T-cell (primary cell): ENCODE results near the gene SMO. TPM values are rescaled to one million over a fixed set of nuclear protein-coding genes. Genes with fewer than 3 reads are reported as not detected.

ENCODE experiments used
- ATAC-seq, 4 experiments: fragments of 200-7000 bp in 3 of 4; fragments of 150-1000 bp in 1 of 4; cut with Tn5 transposase; replicated peaks in 1 of 4; 1 replicate in 3 of 4; 2 replicates in 1 of 4; pipeline ENCODE4 v1.10.0; 2021; ENCODE audit warnings: moderate library complexity in 3 of 4, mild to moderate bottlenecking in 2 of 4, moderate number of reproducible peaks in 1 of 4
- CTCF ChIA-PET, 2 donors: fragments of 300-600 bp; sonication (Branson Sonifier 250); formaldehyde crosslinking; loops; one replicate each; lab custom pipeline; 2022; ENCODE audit warnings: antibody characterized with exemption in 2 of 2; lab: Charles Lee
- POLR2A ChIA-PET, 2 donors: fragments of 300-600 bp; sonication (Branson Sonifier 250); formaldehyde crosslinking; loops; one replicate each; lab custom pipeline; 2022; ENCODE audit warnings: antibody characterized with exemption in 2 of 2; lab: Charles Lee
- DNase-seq, 35 experiments: peaks; one replicate each; pipeline versions ENCODE4 v3.0.0 to v3.0.0-alpha.2; 2013 to 2023
- H3K27ac ChIP-seq: one replicate; pipeline ENCODE4 v1.5.1; 2013; ENCODE audit warnings: low read length
- H3K27me3 ChIP-seq, 2 experiments: replicated peaks in 1 of 2; 1 replicate in 1 of 2; 2 replicates in 1 of 2; pipeline versions ENCODE4 v1.6.1 to v1.7.0; 2013; ENCODE audit warnings: low read length in 1 of 2, mixed read lengths in 1 of 2; ENCODE audit not compliant: control insufficient read depth in 2 of 2, insufficient read depth in 2 of 2; ENCODE audit errors: extremely low read depth in 1 of 2
- H3K36me3 ChIP-seq, 2 donors: 1 replicate in 1 of 2; 2 replicates in 1 of 2; pipeline versions ENCODE4 v1.6.1 to v1.7.0; 2013; ENCODE audit warnings: low read length in 1 of 2; ENCODE audit not compliant: control insufficient read depth in 2 of 2, insufficient read depth in 1 of 2; ENCODE audit errors: extremely low read depth in 1 of 2
- H3K4me1 ChIP-seq, 2 experiments: 1 replicate in 1 of 2; 2 replicates in 1 of 2; pipeline versions ENCODE4 v1.6.1 to v1.7.0; 2013; ENCODE audit warnings: low read length in 2 of 2, mixed read lengths in 1 of 2; ENCODE audit not compliant: insufficient read depth in 2 of 2, control insufficient read depth in 1 of 2; ENCODE audit errors: extremely low read depth in 1 of 2
- H3K4me3 ChIP-seq, 2 donors: 1 replicate in 1 of 2; 2 replicates in 1 of 2; pipeline versions ENCODE4 v1.5.1 to v1.7.0; 2013; ENCODE audit warnings: mild to moderate bottlenecking in 2 of 2, low read length in 1 of 2, moderate library complexity in 1 of 2; ENCODE audit not compliant: control insufficient read depth in 1 of 2; ENCODE audit errors: extremely low read depth in 1 of 2
- H3K9me3 ChIP-seq: 2 replicates; pipeline ENCODE4 v1.7.0; 2013
- H3K27ac Mint-ChIP-seq, 2 donors: one replicate each; pipeline ENCODE4 v1.8.0; 2020 to 2021; ENCODE audit warnings: mild to moderate bottlenecking in 2 of 2, mixed read lengths in 2 of 2
- H3K27me3 Mint-ChIP-seq, 2 donors: one replicate each; pipeline ENCODE4 v1.8.0; 2021 to 2022; ENCODE audit warnings: mixed read lengths in 2 of 2
- H3K36me3 Mint-ChIP-seq: one replicate; pipeline ENCODE4 v1.8.0; 2021; ENCODE audit warnings: mixed read lengths
- H3K4me1 Mint-ChIP-seq, 3 donors: one replicate each; pipeline ENCODE4 v1.8.0; 2020 to 2022; ENCODE audit warnings: mixed read lengths in 3 of 3, mild to moderate bottlenecking in 1 of 3
- H3K4me3 Mint-ChIP-seq, 3 donors: one replicate each; pipeline ENCODE4 v1.8.0; 2020 to 2022; ENCODE audit warnings: mild to moderate bottlenecking in 3 of 3, mixed read lengths in 3 of 3, moderate library complexity in 3 of 3
- H3K9me3 Mint-ChIP-seq, 3 donors: one replicate each; pipeline ENCODE4 v1.8.0; 2020 to 2022; ENCODE audit warnings: mixed read lengths in 3 of 3
- WGBS: methylation state at CpG from one replicate; pipeline ENCODE4 v1.1.5; 2013; ENCODE audit warnings: missing lambda C conversion rate; ENCODE audit not compliant: insufficient coverage; 5-methylcytosine and 5-hydroxymethylcytosine counted together
- total RNA-seq, 35 experiments: library from RNA in 6 of 35; stranded (reverse) in 6 of 35; fragments of 120-200 nt in 1 of 35; gene quantifications; one replicate each; pipeline versions ENCODE4 v1.2.1 to v1.2.4 and lab custom pipeline; 2013 to 2026

The SMO gene
- total RNA-seq = 1 to 10 TPM in 1 of 5 donors, under 1 TPM in 4; 0.22 to 1.7 (median 0.35) TPM
- total RNA-seq (2013) = 0.07 TPM
- total RNA-seq (lab: John Stamatoyannopoulos, UW) = 0 to 0.92 (median 0.18) reads per million in 29 experiments

- Histone ChIP-seq H3K27me3 (peaks cover 3 to 35% of the 10 kb centered on the region in 2 experiments), H3K27ac (no peak within 1 kb of the TSS), H3K4me3 (peak within 1 kb of the TSS; percentile 36 to 73), H3K9me3 (no peaks in the 10 kb centered on the region), H3K36me3 (no peaks in the 10 kb centered on the region), H3K4me1 (peaks cover 0 to 13% of the 10 kb centered on the region in 2 experiments)
- Mint-ChIP-seq H3K27ac (no peak within 1 kb of the TSS), H3K4me1 (peaks cover 4 to 14% (median 14%) of the 10 kb centered on the region in 3 donors), H3K27me3 (peaks cover 53 to 59% of the 10 kb centered on the region in 2 donors), H3K9me3 (no peaks in the 10 kb centered on the region), H3K36me3 (no peaks in the 10 kb centered on the region), H3K4me3 (peak within 1 kb of the TSS; percentile 62 to 69 (median 66))
- CTCF ChIA-PET = no interaction called here
- ATAC-seq (peak; percentile 43 to 67 (median 54)), DNase-seq (peak in 1 of 35 experiments; percentile 39)
- WGBS = 2% methylated on average over 42 of the region's 48 CpGs
- POLR2A ChIA-PET = no interaction called here
Observed at GRCh38 chr7:129188372-129188891, at the start of gene SMO. SMO (plus strand) TSS chr7:129188633; CDS start chr7:129189152, 519 bp downstream.

GRCh38 chr7:129143724-129144094 is 44.7 kb upstream of the SMO start:
- 67% methylated on average over 8 of the region's 10 CpGs for WGBS
- Mint-ChIP-seq H3K9me3 (no peaks in the 10 kb centered on the region), H3K36me3 (no peaks in the 10 kb centered on the region), H3K27ac (no peak overlapping the region), H3K4me3 (peak overlapping the region; percentile 82 to 94 (median 91)), H3K4me1 (peaks cover 18 to 27% (median 20%) of the 10 kb centered on the region in 3 donors), H3K27me3 (peaks cover 6 to 27% of the 10 kb centered on the region in 2 donors)
- ChIA-PET POLR2A (no interaction called here), CTCF (interaction anchor here in 1 of 2 donors (0.6 to 1.6 kb wide), 2 partner anchors 20 to 281 kb away, joined by 3 to 8 read pairs; partner anchors contain the start of gene ATP6V1F)
- Histone ChIP-seq H3K36me3 (peaks cover 0 to 4% of the 10 kb centered on the region in 2 donors), H3K9me3 (no peaks in the 10 kb centered on the region), H3K27ac (no peak overlapping the region), H3K27me3 (peaks cover 0 to 18% of the 10 kb centered on the region in 2 experiments), H3K4me1 (peaks cover 7 to 21% of the 10 kb centered on the region in 2 experiments), H3K4me3 (peak overlapping the region; percentile 72 to 92)
- ATAC-seq (no peak), DNase-seq (no peak)

GRCh38 chr7:129144095-129144833 is 44.2 kb upstream of the SMO start, which contains the start of gene TSPAN33:
TSPAN33 (plus strand) TSS chr7:129144707; CDS start chr7:129144981, 274 bp downstream.
- Histone ChIP-seq H3K9me3 (no peaks in the 10 kb centered on the region), H3K27ac (no peak within 1 kb of the TSS), H3K36me3 (peaks cover 0 to 4% of the 10 kb centered on the region in 2 donors), H3K4me3 (peak within 1 kb of the TSS; percentile 72 to 92), H3K27me3 (peaks cover 0 to 18% of the 10 kb centered on the region in 2 experiments), H3K4me1 (peaks cover 7 to 21% of the 10 kb centered on the region in 2 experiments)
- peaks cover 18 to 27% (median 19%) of the 10 kb centered on the region in 3 donors for H3K4me1 Mint-ChIP-seq
- CTCF ChIA-PET = interaction anchor here in 1 of 2 donors (0.6 to 1.6 kb wide), 2 partner anchors 20 to 281 kb away, joined by 3 to 8 read pairs; partner anchors contain the start of gene ATP6V1F
- peaks cover 6 to 30% of the 10 kb centered on the region in 2 donors for H3K27me3 Mint-ChIP-seq
- DNase-seq (peak in 34 of 35 experiments; percentile 24 to 73 (median 49)), ATAC-seq (peak; percentile 86 to 96 (median 93))
- H3K9me3 Mint-ChIP-seq = no peaks in the 10 kb centered on the region
- POLR2A ChIA-PET = interaction anchor here in 1 of 2 donors (0.6 kb wide), 1 partner anchor 277 kb away, joined by 5 read pairs; no protein-coding TSS in a partner anchor
- no peaks in the 10 kb centered on the region for H3K36me3 Mint-ChIP-seq
- H3K4me3 Mint-ChIP-seq = peak within 1 kb of the TSS; percentile 82 to 94 (median 91)
- WGBS = 1% methylated on average over 32 of the region's 43 CpGs
- H3K27ac Mint-ChIP-seq = peak within 1 kb of the TSS in 1 of 2 donors; percentile 57

- CTCF ChIA-PET = interaction anchor here in 1 of 2 donors (0.6 to 1.6 kb wide), 2 partner anchors 19 to 42 kb away, joined by 3 to 8 read pairs; no protein-coding TSS in a partner anchor
- Histone ChIP-seq H3K27ac (no peak overlapping the region), H3K4me1 (peaks cover 7 to 21% of the 10 kb centered on the region in 2 experiments), H3K36me3 (peaks cover 0 to 4% of the 10 kb centered on the region in 2 donors), H3K27me3 (peaks cover 0 to 23% of the 10 kb centered on the region in 2 experiments), H3K4me3 (peak overlapping the region; percentile 62 to 63), H3K9me3 (no peaks in the 10 kb centered on the region)
- DNase-seq = peak in 16 of 35 experiments; percentile 10 to 44 (median 18)
- Mint-ChIP-seq H3K4me3 (peak overlapping the region; percentile 75 to 94 (median 79)), H3K27me3 (peaks cover 6 to 30% of the 10 kb centered on the region in 2 donors), H3K9me3 (no peaks in the 10 kb centered on the region), H3K4me1 (peaks cover 18 to 27% (median 19%) of the 10 kb centered on the region in 3 donors), H3K36me3 (no peaks in the 10 kb centered on the region), H3K27ac (peak overlapping the region in 1 of 2 donors; percentile 57)
- 5% methylated on average over 45 of the region's 58 CpGs for WGBS
- peak; percentile 57 to 72 (median 64) for ATAC-seq
- POLR2A ChIA-PET = interaction anchor here in 1 of 2 donors (0.6 kb wide), 1 partner anchor 276 kb away, joined by 5 read pairs; no protein-coding TSS in a partner anchor
Observed at GRCh38 chr7:129144834-129145668, 43.4 kb upstream of the SMO start.

DNA sequence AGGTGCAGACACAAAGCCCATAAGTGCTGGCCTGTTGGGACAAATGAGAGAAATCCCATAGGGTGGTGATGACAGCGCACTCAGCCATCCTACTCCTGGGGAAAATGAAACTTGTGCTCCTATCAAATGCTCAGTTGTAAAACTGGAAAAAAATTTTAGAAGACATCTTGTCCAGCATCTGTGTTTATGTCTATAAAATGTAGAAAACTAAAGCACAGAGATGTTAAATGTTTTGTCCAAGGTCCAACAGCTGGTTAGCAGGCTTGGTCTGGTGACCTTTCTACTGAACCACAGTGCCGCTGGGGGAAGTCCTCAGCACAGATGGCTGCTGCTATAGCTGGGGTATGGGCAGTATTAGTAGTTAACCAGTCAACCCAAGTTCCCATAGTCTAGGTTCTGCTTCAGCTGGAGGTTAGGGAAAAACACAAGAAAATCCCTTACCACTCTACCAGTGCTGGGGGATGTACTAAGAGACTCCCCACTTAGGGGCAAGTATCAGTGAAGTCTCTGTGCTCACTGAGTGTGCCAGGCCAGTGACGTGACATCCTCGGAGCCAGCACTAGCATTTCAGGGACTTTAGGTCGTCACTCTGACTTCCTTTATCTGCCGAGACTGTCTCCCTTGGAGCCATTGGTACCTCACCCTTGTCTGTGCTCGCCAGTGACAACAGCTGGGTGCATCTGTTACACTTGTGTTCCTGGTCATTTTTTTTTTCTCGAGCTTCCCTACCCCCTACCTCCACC is 42.0 kb upstream of the SMO start:
- ChIA-PET POLR2A (no interaction called here), CTCF (no interaction called here)
- no peak for DNase-seq
- H3K4me3 ChIP-seq = no peak overlapping the region
- H3K27ac ChIP-seq = no peak overlapping the region
- no peaks in the 10 kb centered on the region for H3K9me3 Mint-ChIP-seq
- ATAC-seq = no peak
- 76% methylated on average over 8 of the region's 8 CpGs for WGBS
- H3K27me3 Mint-ChIP-seq = peaks cover 6 to 30% of the 10 kb centered on the region in 2 donors
- peak overlapping the region; percentile 75 to 94 (median 79) for H3K4me3 Mint-ChIP-seq
- H3K4me1 Mint-ChIP-seq = peaks cover 18 to 27% (median 19%) of the 10 kb centered on the region in 3 donors
- peak overlapping the region in 1 of 2 donors; percentile 20 for H3K27ac Mint-ChIP-seq
- H3K36me3 ChIP-seq = peaks cover 0 to 4% of the 10 kb centered on the region in 2 donors
- H3K9me3 ChIP-seq = no peaks in the 10 kb centered on the region
- peaks cover 0 to 23% of the 10 kb centered on the region in 2 experiments for H3K27me3 ChIP-seq
- peaks cover 7 to 21% of the 10 kb centered on the region in 2 experiments for H3K4me1 ChIP-seq
- no peaks in the 10 kb centered on the region for H3K36me3 Mint-ChIP-seq
